SJCRH30 (cell line): ENCODE data around the gene GFPT2. TPM values are rescaled to one million over a fixed set of nuclear protein-coding genes. Genes with fewer than 3 reads are reported as not detected.
A peak's percentile ranks its signal among the peaks of the same experiment; 100 is the strongest.

Experiments
- DNase-seq, 2 experiments: peaks; one replicate each; pipeline ENCODE4 v3.0.0-alpha.2; 2015 to 2020
- H3K27ac ChIP-seq: fragments of 250-450 bp; sonication (Bioruptor Pico); 2 replicates; pipeline ENCODE4 v1.5.1; 2020; ENCODE audit warnings: mild to moderate bottlenecking, moderate library complexity
- H3K27me3 ChIP-seq: fragments of 250-450 bp; sonication (Bioruptor Pico); 2 replicates; pipeline ENCODE4 v1.5.1; 2020; ENCODE audit warnings: mild to moderate bottlenecking, moderate library complexity
- H3K36me3 ChIP-seq: fragments of 250-450 bp; sonication (Bioruptor Pico); 2 replicates; pipeline ENCODE4 v1.5.1; 2020; ENCODE audit warnings: mild to moderate bottlenecking, moderate library complexity
- H3K4me1 ChIP-seq: fragments of 250-450 bp; sonication (Bioruptor Pico); 2 replicates; pipeline ENCODE4 v1.5.1; 2020; ENCODE audit warnings: mild to moderate bottlenecking, moderate library complexity
- H3K4me3 ChIP-seq: fragments of 250-450 bp; sonication (Bioruptor Pico); 2 replicates; pipeline ENCODE4 v1.5.1; 2020; ENCODE audit warnings: mild to moderate bottlenecking, moderate library complexity
- H3K9me3 ChIP-seq: fragments of 250-450 bp; sonication (Bioruptor Pico); replicated peaks from 2 replicates; pipeline ENCODE4 v1.5.1; 2020; ENCODE audit warnings: mild to moderate bottlenecking, moderate library complexity
- total RNA-seq: library from RNA; depleted of rRNA; stranded (reverse); fragments of >200 nt; shearing (Covaris generic); gene quantifications from 2 replicates; pipeline ENCODE4 v1.2.3, GENCODE V29; 2014

GFPT2 gene
- total RNA-seq, 1 experiment from 2014 or later = 0.47 TPM

GRCh38 chr5:180381851-180382480, 28.8 kb upstream of the GFPT2 start:
- no peak for DNase-seq
- Histone ChIP-seq H3K4me1 (no peaks in the 10 kb centered on the region), H3K36me3 (no peaks in the 10 kb centered on the region), H3K27me3 (no peaks in the 10 kb centered on the region; the same call in 1 of the 2 replicates), H3K4me3 (no peak overlapping the region), H3K27ac (no peak overlapping the region), H3K9me3 (no peaks in the 10 kb centered on the region)

GRCh38 chr5:180381428-180381827, 28.3 kb upstream of the GFPT2 start:
- no peak for DNase-seq
- Histone ChIP-seq H3K9me3 (no peaks in the 10 kb centered on the region), H3K4me3 (no peak overlapping the region), H3K4me1 (no peaks in the 10 kb centered on the region), H3K27me3 (no peaks in the 10 kb centered on the region; the same call in 1 of the 2 replicates), H3K36me3 (no peaks in the 10 kb centered on the region), H3K27ac (no peak overlapping the region)

GRCh38 chr5:180380856-180381255, 27.7 kb upstream of the GFPT2 start:
- Histone ChIP-seq H3K9me3 (no peaks in the 10 kb centered on the region), H3K4me3 (no peak overlapping the region), H3K27ac (no peak overlapping the region), H3K36me3 (no peaks in the 10 kb centered on the region), H3K4me1 (no peaks in the 10 kb centered on the region), H3K27me3 (no peaks in the 10 kb centered on the region; the same call in 1 of the 2 replicates)
- DNase-seq = no peak

GRCh38 chr5:180380441-180380840, 27.3 kb upstream of the GFPT2 start:
- H3K9me3 ChIP-seq = no peaks in the 10 kb centered on the region
- no peak overlapping the region for H3K4me3 ChIP-seq
- no peaks in the 10 kb centered on the region for H3K4me1 ChIP-seq
- DNase-seq = no peak
- H3K27me3 ChIP-seq = no peaks in the 10 kb centered on the region; the same call in 1 of the 2 replicates
- H3K36me3 ChIP-seq = no peaks in the 10 kb centered on the region
- no peak overlapping the region for H3K27ac ChIP-seq

- Histone ChIP-seq H3K9me3 (no peaks in the 10 kb centered on the region), H3K27me3 (no peaks in the 10 kb centered on the region; the same call in 1 of the 2 replicates), H3K4me1 (no peaks in the 10 kb centered on the region), H3K27ac (no peak overlapping the region), H3K36me3 (no peaks in the 10 kb centered on the region), H3K4me3 (no peak overlapping the region)
- no peak for DNase-seq
Observed at GRCh38 chr5:180379355-180380070, 26.4 kb upstream of the GFPT2 start.

- DNase-seq = no peak
- Histone ChIP-seq H3K27ac (no peak overlapping the region), H3K4me1 (no peaks in the 10 kb centered on the region), H3K9me3 (no peaks in the 10 kb centered on the region), H3K27me3 (no peaks in the 10 kb centered on the region; the same call in 1 of the 2 replicates), H3K4me3 (no peak overlapping the region), H3K36me3 (no peaks in the 10 kb centered on the region)
Observed at GRCh38 chr5:180378438-180379344, 25.6 kb upstream of the GFPT2 start.

GRCh38 chr5:180377556-180378197, 24.5 kb upstream of the GFPT2 start:
- no peaks in the 10 kb centered on the region for H3K4me1 ChIP-seq
- no peak overlapping the region for H3K27ac ChIP-seq
- H3K27me3 ChIP-seq = no peaks in the 10 kb centered on the region; the same call in 1 of the 2 replicates
- H3K4me3 ChIP-seq = no peak overlapping the region
- no peaks in the 10 kb centered on the region for H3K36me3 ChIP-seq
- no peak for DNase-seq
- H3K9me3 ChIP-seq = no peaks in the 10 kb centered on the region

GRCh38 chr5:180376511-180376910, 23.4 kb upstream of the GFPT2 start:
- H3K27ac ChIP-seq = no peak overlapping the region
- no peak for DNase-seq
- H3K4me1 ChIP-seq = no peaks in the 10 kb centered on the region
- H3K9me3 ChIP-seq = no peaks in the 10 kb centered on the region
- no peaks in the 10 kb centered on the region; the same call in 1 of the 2 replicates for H3K27me3 ChIP-seq
- no peak overlapping the region for H3K4me3 ChIP-seq
- H3K36me3 ChIP-seq = no peaks in the 10 kb centered on the region

GRCh38 chr5:180375955-180376354, 22.8 kb upstream of the GFPT2 start:
- no peak overlapping the region for H3K4me3 ChIP-seq
- no peaks in the 10 kb centered on the region for H3K9me3 ChIP-seq
- peaks cover 5% of the 10 kb centered on the region for H3K4me1 ChIP-seq
- no peaks in the 10 kb centered on the region; the same call in 1 of the 2 replicates for H3K27me3 ChIP-seq
- DNase-seq = no peak
- H3K27ac ChIP-seq = no peak overlapping the region
- H3K36me3 ChIP-seq = no peaks in the 10 kb centered on the region

GRCh38 chr5:180375291-180375690, 22.2 kb upstream of the GFPT2 start:
- Histone ChIP-seq H3K27me3 (no peaks in the 10 kb centered on the region; the same call in 1 of the 2 replicates), H3K4me3 (no peak overlapping the region), H3K4me1 (peaks cover 10% of the 10 kb centered on the region), H3K36me3 (no peaks in the 10 kb centered on the region), H3K27ac (no peak overlapping the region), H3K9me3 (no peaks in the 10 kb centered on the region)
- no peak for DNase-seq

GRCh38 chr5:180373870-180374269, 20.7 kb upstream of the GFPT2 start:
- no peak overlapping the region for H3K4me3 ChIP-seq
- no peak for DNase-seq
- no peaks in the 10 kb centered on the region for H3K27me3 ChIP-seq
- H3K36me3 ChIP-seq = no peaks in the 10 kb centered on the region
- H3K27ac ChIP-seq = no peak overlapping the region
- H3K4me1 ChIP-seq = peaks cover 10% of the 10 kb centered on the region
- H3K9me3 ChIP-seq = no peaks in the 10 kb centered on the region

GRCh38 chr5:180373454-180373853, 20.3 kb upstream of the GFPT2 start:
- H3K27ac ChIP-seq = no peak overlapping the region
- H3K36me3 ChIP-seq = no peaks in the 10 kb centered on the region
- H3K27me3 ChIP-seq = no peaks in the 10 kb centered on the region
- DNase-seq = no peak
- peaks cover 10% of the 10 kb centered on the region for H3K4me1 ChIP-seq
- H3K9me3 ChIP-seq = no peaks in the 10 kb centered on the region
- H3K4me3 ChIP-seq = no peak overlapping the region

- no peak overlapping the region for H3K4me3 ChIP-seq
Observed at GRCh38 chr5:180371949-180372348, 18.8 kb upstream of the GFPT2 start.

GRCh38 chr5:180370861-180371641, 17.9 kb upstream of the GFPT2 start:
- Histone ChIP-seq H3K4me3 (no peak overlapping the region), H3K9me3 (no peaks in the 10 kb centered on the region; the same call in 1 of the 2 replicates), H3K27me3 (no peaks in the 10 kb centered on the region), H3K27ac (no peak overlapping the region), H3K4me1 (peaks cover 10% of the 10 kb centered on the region), H3K36me3 (no peaks in the 10 kb centered on the region)
- DNase-seq = peak; percentile 62 to 66

More at GRCh38 chr5:180371949-180372348, 18.8 kb upstream of the GFPT2 start:
- no peak for DNase-seq
- Histone ChIP-seq H3K4me1 (peaks cover 10% of the 10 kb centered on the region), H3K9me3 (no peaks in the 10 kb centered on the region; the same call in 1 of the 2 replicates), H3K27ac (no peak overlapping the region), H3K36me3 (no peaks in the 10 kb centered on the region), H3K27me3 (no peaks in the 10 kb centered on the region)
